ENCODE results near the gene CD163L1. TPM values are rescaled to one million over a fixed set of nuclear protein-coding genes. Genes with fewer than 3 reads are reported as not detected.

The CD163L1 gene
- total RNA-seq, 1 donor from 2014 or later: 2.5 TPM

DNA sequence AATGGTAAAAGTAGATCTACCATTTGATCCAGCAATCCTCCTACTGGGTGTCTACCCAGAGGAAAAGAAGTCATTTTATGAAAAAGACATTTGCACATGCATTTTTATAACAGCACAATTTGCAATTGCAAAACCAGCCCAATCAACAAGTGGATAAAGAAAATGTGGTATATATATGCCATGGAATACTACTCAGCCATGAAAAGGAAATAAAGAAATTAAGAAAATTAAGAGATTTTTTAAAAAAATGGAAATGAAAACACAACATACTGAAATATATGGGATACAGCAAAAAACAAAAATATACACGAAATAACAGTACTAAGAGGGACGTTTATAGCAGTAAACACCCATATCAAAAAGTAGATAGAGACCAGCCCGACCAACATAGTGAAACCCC is 81.2 kb downstream of the CD163L1 start:
- Histone ChIP-seq H3K27me3 (ENCODE audit: low read depth) (no peaks in the 10 kb centered on the region), H3K36me3 (no peaks in the 10 kb centered on the region), H3K27ac (replicated peaks) (no peak overlapping the region), H3K4me1 (no peaks in the 10 kb centered on the region), H3K4me3 (no peak overlapping the region), H3K9me3 (replicated peaks) (peaks cover 10% of the 10 kb centered on the region)
- intact Hi-C loops (cut with micrococcal nuclease): no loop called here
- no peak for DNase-seq
- TF ChIP-seq, protein P1, sequence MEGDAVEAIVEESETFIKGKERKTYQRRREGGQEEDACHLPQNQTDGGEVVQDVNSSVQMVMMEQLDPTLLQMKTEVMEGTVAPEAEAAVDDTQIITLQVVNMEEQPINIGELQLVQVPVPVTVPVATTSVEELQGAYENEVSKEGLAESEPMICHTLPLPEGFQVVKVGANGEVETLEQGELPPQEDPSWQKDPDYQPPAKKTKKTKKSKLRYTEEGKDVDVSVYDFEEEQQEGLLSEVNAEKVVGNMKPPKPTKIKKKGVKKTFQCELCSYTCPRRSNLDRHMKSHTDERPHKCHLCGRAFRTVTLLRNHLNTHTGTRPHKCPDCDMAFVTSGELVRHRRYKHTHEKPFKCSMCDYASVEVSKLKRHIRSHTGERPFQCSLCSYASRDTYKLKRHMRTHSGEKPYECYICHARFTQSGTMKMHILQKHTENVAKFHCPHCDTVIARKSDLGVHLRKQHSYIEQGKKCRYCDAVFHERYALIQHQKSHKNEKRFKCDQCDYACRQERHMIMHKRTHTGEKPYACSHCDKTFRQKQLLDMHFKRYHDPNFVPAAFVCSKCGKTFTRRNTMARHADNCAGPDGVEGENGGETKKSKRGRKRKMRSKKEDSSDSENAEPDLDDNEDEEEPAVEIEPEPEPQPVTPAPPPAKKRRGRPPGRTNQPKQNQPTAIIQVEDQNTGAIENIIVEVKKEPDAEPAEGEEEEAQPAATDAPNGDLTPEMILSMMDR (IDR thresholded peaks at IDR 0.05; ENCODE audit: borderline replicate concordance): no peak

DNA sequence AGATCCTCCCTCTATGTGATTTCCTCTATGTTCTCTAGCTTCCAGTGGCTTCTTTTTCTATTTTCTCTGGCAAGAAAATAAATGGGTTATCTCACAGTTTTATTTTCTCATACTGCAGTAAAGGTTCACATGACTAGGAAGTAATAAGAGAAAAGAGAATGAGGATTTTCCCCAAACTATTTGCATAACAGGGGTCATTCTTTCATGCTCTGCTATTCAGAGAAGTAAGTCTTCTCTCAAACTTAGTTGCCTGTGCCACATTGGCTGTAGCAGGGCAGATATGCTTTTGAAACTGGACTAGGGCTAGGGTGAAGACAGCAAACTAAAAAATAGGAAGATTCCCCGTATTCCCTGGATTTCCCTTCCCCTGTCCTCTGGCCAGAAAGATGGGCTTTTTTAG is 82.7 kb downstream of the CD163L1 start:
- DNase-seq: no peak
- no peaks in the 10 kb centered on the region for H3K36me3 ChIP-seq
- intact Hi-C loops (cut with micrococcal nuclease): no loop called here

DNA sequence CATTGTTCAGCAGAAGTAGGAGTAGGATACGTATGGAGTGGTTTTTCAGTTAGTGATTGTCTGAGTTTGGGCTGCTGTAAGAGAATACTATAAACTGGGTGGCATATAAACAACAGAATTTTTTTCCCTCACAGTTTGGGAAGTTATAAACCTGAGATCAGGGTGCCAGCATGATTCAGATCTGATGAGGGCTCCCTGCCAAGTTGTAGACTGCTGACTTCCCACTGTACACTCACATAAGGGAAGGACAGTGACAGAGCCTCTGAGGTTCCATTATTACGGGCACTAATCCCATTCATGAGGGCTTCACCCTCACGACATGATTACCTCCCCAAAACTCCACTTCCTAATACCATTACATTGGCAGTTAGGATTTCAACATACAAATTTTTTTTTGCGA is 89.4 kb downstream of the CD163L1 start:
- Histone ChIP-seq H3K27ac (replicated peaks) (no peak overlapping the region), H3K4me1 (no peaks in the 10 kb centered on the region), H3K4me3 (no peak overlapping the region), H3K27me3 (ENCODE audit: low read depth) (no peaks in the 10 kb centered on the region), H3K9me3 (replicated peaks) (no peaks in the 10 kb centered on the region), H3K36me3 (no peaks in the 10 kb centered on the region)
- intact Hi-C loops (cut with micrococcal nuclease): no loop called here
- no peak for DNase-seq
- TF ChIP-seq, protein P1 (IDR thresholded peaks at IDR 0.05; ENCODE audit: borderline replicate concordance): no peak

More for the DNA sequence above, 82.7 kb downstream of the CD163L1 start:
- TF ChIP-seq, protein P1 (IDR thresholded peaks at IDR 0.05; ENCODE audit: borderline replicate concordance): no peak
- Histone ChIP-seq H3K4me3 (no peak overlapping the region), H3K27ac (replicated peaks) (no peak overlapping the region), H3K27me3 (ENCODE audit: low read depth) (no peaks in the 10 kb centered on the region), H3K9me3 (replicated peaks) (peaks cover 10% of the 10 kb centered on the region), H3K4me1 (no peaks in the 10 kb centered on the region)

DNA sequence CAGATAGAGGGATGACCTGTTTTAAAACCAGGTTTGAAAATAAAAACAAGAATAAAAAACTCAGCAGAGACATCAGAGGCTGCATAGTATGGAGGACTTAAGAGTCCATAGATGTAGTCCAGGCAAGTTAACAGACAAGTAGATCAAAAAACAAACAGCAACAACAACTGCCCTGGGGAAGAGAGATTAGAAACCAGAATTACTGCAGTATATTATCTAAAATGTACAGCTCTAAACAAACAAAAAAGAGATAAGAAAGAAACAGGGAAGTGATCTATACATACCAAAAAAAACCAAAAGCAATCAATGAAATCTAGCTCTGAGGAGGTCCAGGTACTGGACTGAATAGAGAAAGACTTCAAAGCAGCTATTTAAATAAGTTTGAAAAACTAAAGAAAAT is 91.3 kb downstream of the CD163L1 start:
- Histone ChIP-seq H3K4me3 (no peak overlapping the region), H3K4me1 (no peaks in the 10 kb centered on the region), H3K27ac (replicated peaks) (no peak overlapping the region), H3K27me3 (ENCODE audit: low read depth) (no peaks in the 10 kb centered on the region), H3K9me3 (replicated peaks) (no peaks in the 10 kb centered on the region), H3K36me3 (no peaks in the 10 kb centered on the region)
- DNase-seq: no peak
- TF ChIP-seq, protein P1 (IDR thresholded peaks at IDR 0.05; ENCODE audit: borderline replicate concordance): no peak
- intact Hi-C loops (cut with micrococcal nuclease): no loop called here

DNA sequence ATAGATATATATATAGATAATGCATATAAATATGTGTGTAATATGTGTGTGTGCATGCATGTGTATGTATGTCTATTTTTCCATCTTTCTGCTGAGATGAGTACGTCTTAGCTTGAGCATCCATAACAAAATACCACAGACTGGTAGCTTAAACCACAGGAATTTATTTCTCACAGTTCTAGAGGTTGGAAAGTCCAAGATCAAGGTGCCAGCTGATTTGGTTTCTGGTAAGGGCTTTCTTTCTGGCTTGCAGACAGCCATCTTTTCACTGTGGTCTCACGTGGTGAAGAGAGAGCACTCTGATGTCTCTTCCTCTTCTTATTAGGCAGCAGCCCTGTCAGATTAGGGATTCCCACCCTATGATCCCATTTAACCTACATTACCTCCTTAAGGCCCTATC is 92.8 kb downstream of the CD163L1 start:
- no peaks in the 10 kb centered on the region for H3K27me3 ChIP-seq (ENCODE audit: low read depth)
- no peaks in the 10 kb centered on the region for H3K9me3 ChIP-seq (replicated peaks)
- no peak for DNase-seq
- H3K4me1 ChIP-seq: no peaks in the 10 kb centered on the region
- H3K27ac ChIP-seq (replicated peaks): no peak overlapping the region
- H3K4me3 ChIP-seq: no peak overlapping the region
- intact Hi-C loops (cut with micrococcal nuclease): no loop called here
- TF ChIP-seq, protein P1 (IDR thresholded peaks at IDR 0.05; ENCODE audit: borderline replicate concordance): no peak
- no peaks in the 10 kb centered on the region for H3K36me3 ChIP-seq

DNA sequence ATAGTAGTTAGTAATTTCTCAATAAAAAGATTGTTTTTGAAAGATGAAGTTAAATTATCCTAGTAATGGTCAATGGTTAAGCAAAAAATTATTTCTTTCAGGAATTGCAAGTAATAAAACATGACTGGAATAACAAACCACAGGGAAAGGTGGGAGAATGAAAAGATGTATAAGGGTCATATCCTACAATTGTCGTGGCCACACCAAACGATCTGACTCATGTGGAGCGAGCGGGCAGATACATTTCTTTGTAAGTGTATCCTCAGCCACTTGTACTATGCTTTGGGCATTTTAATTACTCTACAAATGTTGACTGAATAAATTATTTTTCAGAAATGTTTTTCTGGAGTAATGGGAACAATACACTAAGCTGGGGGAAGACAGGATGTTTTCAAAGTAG is 94.5 kb downstream of the CD163L1 start:
- Histone ChIP-seq H3K27ac (replicated peaks) (no peak overlapping the region), H3K9me3 (replicated peaks) (peaks cover 14% of the 10 kb centered on the region), H3K4me3 (no peak overlapping the region), H3K4me1 (no peaks in the 10 kb centered on the region), H3K27me3 (ENCODE audit: low read depth) (no peaks in the 10 kb centered on the region), H3K36me3 (no peaks in the 10 kb centered on the region)
- intact Hi-C loops (cut with micrococcal nuclease): no loop called here
- no peak for DNase-seq
- TF ChIP-seq, protein P1 (IDR thresholded peaks at IDR 0.05; ENCODE audit: borderline replicate concordance): no peak

Measured in left ventricle myocardium inferior (tissue), 1 donor.